K562 (cell line): ENCODE data around the gene TBC1D5. TPM values are rescaled to one million over a fixed set of nuclear protein-coding genes. Genes with fewer than 3 reads are reported as not detected.
A peak's percentile ranks its signal among the peaks of the same experiment; 100 is the strongest.

Experiments used
- polyA plus RNA-seq, 8 experiments: library from polyadenylated mRNA; depleted of rRNA in 4 of 8; stranded (reverse) in 5 of 8; unstranded in 3 of 8; fragments of >200 nt; fragmentation: Nextera tagmentation in 2 of 8; fragmentation: Illumina TruSeq in 1 of 8; extraction: Ambion mirVana in 2 of 8; extraction: Trizol in 1 of 8; gene quantifications; 2 replicates each; pipeline versions ENCODE4 v1.2.1 to v1.2.3, GENCODE V29; 2011 to 2014; ENCODE audit warnings: inconsistent platforms in 1 of 8, missing spikeins in 1 of 8
- total RNA-seq, 7 experiments: library from RNA; depleted of rRNA in 6 of 7; stranded (reverse); fragments of >200 nt in 6 of 7; fragmentation: Illumina TruSeq in 2 of 7; extraction: Trizol in 2 of 7; gene quantifications; 2 replicates each; pipeline versions ENCODE4 v1.2.1 to v1.2.3, GENCODE V29; 2011 to 2021; ENCODE audit warnings: low replicate concordance in 1 of 7
- TF ChIP-seq, protein P1 (sequence below): fragments of 450-650 bp; IDR thresholded peaks from 2 replicates; pipeline ENCODE4 v1.6.1; 2016; ENCODE audit warnings: mild to moderate bottlenecking
- TF ChIP-seq, protein P2 (sequence below), 3 experiments: IDR thresholded peaks in 2 of 3; conservative IDR thresholded peaks in 1 of 3; 2 replicates each; pipeline ENCODE4 v1.5.1; 2011 to 2012; ENCODE audit warnings: low read length in 3 of 3, mild to moderate bottlenecking in 3 of 3, control low read depth in 2 of 3, improper control_type of control experiment in 1 of 3, inconsistent platforms in 1 of 3, low read depth in 1 of 3, mixed read lengths in 1 of 3, moderate library complexity in 1 of 3; ENCODE audit not compliant: insufficient read depth in 2 of 3

TBC1D5 gene
- total and polyA plus RNA-seq, 9 of the 15 experiments (the other 6 are each of a cell fraction or from before 2014, with no cell fraction given), result 2.9 to 38.1 (median 25.6) TPM

DNA sequence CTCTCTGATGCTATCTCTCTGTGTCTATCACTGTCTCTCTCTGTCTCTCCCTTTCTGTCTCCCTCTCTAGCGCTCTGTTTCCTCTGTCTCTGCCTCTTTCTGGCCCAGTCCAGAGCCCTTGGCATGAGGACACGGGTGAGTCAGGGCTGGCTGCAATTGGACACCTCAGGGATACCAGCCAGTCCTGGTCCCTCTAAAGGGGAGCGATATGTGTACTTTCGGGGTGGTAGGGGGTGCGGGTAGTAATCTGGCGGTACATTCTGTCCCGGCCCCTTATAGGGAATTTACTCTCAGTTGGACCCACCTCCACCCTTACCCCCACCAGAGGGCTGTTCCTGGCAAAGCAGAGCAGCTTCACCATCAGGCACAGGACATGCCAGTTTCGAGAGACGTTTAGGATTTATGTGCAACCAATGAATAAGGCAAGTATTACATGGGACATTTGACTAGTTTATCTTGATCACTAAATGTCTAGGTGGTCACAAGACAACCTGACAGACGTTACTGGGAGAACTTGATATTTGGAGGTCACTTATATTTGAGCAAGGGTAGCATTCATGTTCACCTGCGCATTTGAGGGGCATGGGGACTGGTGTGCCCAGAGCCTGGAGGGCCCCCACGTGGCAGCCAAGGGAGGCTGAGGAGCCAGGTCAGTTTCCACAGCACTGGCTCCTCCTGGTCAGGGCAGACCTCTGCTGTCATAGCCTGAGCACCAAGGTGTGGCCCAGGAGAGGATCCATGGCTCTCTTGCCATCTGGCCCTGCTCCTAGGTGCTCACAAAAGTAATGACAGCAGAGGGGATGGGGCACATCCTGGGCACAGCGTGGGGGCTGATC, 601.5 kb downstream of the TBC1D5 start (continued):
- TF ChIP-seq, protein P1, sequence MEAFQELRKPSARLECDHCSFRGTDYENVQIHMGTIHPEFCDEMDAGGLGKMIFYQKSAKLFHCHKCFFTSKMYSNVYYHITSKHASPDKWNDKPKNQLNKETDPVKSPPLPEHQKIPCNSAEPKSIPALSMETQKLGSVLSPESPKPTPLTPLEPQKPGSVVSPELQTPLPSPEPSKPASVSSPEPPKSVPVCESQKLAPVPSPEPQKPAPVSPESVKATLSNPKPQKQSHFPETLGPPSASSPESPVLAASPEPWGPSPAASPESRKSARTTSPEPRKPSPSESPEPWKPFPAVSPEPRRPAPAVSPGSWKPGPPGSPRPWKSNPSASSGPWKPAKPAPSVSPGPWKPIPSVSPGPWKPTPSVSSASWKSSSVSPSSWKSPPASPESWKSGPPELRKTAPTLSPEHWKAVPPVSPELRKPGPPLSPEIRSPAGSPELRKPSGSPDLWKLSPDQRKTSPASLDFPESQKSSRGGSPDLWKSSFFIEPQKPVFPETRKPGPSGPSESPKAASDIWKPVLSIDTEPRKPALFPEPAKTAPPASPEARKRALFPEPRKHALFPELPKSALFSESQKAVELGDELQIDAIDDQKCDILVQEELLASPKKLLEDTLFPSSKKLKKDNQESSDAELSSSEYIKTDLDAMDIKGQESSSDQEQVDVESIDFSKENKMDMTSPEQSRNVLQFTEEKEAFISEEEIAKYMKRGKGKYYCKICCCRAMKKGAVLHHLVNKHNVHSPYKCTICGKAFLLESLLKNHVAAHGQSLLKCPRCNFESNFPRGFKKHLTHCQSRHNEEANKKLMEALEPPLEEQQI, result no peak
- TF ChIP-seq, protein P2, sequence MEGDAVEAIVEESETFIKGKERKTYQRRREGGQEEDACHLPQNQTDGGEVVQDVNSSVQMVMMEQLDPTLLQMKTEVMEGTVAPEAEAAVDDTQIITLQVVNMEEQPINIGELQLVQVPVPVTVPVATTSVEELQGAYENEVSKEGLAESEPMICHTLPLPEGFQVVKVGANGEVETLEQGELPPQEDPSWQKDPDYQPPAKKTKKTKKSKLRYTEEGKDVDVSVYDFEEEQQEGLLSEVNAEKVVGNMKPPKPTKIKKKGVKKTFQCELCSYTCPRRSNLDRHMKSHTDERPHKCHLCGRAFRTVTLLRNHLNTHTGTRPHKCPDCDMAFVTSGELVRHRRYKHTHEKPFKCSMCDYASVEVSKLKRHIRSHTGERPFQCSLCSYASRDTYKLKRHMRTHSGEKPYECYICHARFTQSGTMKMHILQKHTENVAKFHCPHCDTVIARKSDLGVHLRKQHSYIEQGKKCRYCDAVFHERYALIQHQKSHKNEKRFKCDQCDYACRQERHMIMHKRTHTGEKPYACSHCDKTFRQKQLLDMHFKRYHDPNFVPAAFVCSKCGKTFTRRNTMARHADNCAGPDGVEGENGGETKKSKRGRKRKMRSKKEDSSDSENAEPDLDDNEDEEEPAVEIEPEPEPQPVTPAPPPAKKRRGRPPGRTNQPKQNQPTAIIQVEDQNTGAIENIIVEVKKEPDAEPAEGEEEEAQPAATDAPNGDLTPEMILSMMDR (IDR thresholded peaks at IDR 0.05 in 2 of 3, conservative IDR thresholded peaks at IDR 0.05 in 1 of 3; ENCODE audit: insufficient read depth in 2 of 3, low read depth in 1 of 3, low read length in 3 of 3), result peak; percentile 25 to 43 (median 31); a peak in 4 of 6 replicates
